RWPE1 (cell line): ENCODE measurements around the gene ALKBH4.
"Not testable (repeated sequence)": the region's sequence is repeated elsewhere in the genome, so short reads cannot be mapped to it uniquely, and the experiment has no call there.

ENCODE experiments used
- CTCF ChIA-PET: fragments of 350-600 bp; sonication (Branson Sonifier 250); formaldehyde crosslinking; extraction: SDS; loops from one replicate; lab custom pipeline; 2021; lab: Yijun Ruan, JAX
- POLR2A ChIA-PET: fragments of 400-600 bp; formaldehyde crosslinking; extraction: SDS; loops from one replicate; lab custom pipeline; 2020; ENCODE audit warnings: antibody characterized with exemption; ENCODE audit not compliant: low non-redundant PET; lab: Yijun Ruan, JAX
- DNase-seq: peaks from one replicate; pipeline ENCODE4 v3.0.0; 2012; ENCODE audit warnings: low spot score
- H3K27ac ChIP-seq: fragments of 450-650 bp; 2 replicates; pipeline ENCODE4 v1.5.1; 2017
- CTCF ChIP-seq: fragments of 450-650 bp; conservative IDR thresholded peaks from 2 replicates; pipeline ENCODE4 v1.5.1; 2017; ENCODE audit warnings: low read depth, mild to moderate bottlenecking

ALKBH4 gene, protein sequence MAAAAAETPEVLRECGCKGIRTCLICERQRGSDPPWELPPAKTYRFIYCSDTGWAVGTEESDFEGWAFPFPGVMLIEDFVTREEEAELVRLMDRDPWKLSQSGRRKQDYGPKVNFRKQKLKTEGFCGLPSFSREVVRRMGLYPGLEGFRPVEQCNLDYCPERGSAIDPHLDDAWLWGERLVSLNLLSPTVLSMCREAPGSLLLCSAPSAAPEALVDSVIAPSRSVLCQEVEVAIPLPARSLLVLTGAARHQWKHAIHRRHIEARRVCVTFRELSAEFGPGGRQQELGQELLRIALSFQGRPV

GRCh38 chr7:102464577-102465280, at the start of gene ALKBH4, which contains the start of gene LRWD1:
Gene ALKBH4, minus strand, starts transcription at chr7:102464863. Its CDS starts 27 bp downstream, at chr7:102464836.
Gene LRWD1, plus strand, starts transcription at chr7:102464984. Its CDS starts 97 bp downstream, at chr7:102465081.
- CTCF ChIA-PET: interaction anchor here (0.6 to 1.0 kb wide), 2 partner anchors 10 to 54 kb away, joined by 3 read pairs; no protein-coding TSS in a partner anchor
- peak within 1 kb of the TSS; percentile 74 for H3K27ac ChIP-seq
- POLR2A ChIA-PET: no interaction called here
- no peak; the same call in 1 of the 2 replicates for TF ChIP-seq CTCF
- DNase-seq: peak; percentile 98

- CTCF ChIA-PET, DNase-seq, POLR2A ChIA-PET: not testable (repeated sequence)
- H3K27ac ChIP-seq: peak overlapping the region; percentile 61
These were observed 48.1 kb upstream of the ALKBH4 start for GRCh38 chr7:102512642-102513221.

GRCh38 chr7:102511860-102512522, 47.3 kb upstream of the ALKBH4 start:
- CTCF ChIA-PET, POLR2A ChIA-PET, H3K27ac ChIP-seq, DNase-seq: not testable (repeated sequence)

DNA sequence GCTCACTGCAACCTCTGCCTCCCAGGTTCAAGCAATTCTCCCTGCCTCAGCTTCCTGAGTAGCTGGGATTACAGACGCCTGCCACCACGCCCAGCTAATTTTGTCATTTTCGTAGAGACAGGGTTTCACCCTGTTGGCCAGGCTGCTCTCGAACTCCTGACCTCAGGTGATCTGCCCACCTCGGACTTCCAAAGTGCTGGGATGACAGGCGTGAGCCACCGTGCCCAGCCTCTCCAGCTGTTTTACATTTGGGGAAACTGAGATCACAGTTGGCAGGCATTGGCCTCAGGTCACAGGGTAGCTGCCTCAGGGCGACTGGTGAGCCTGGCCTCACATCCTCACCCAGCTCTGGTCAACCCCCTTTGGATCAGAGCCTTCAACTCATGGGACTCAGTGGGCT, 45.9 kb upstream of the ALKBH4 start:
- DNase-seq, H3K27ac ChIP-seq, POLR2A ChIA-PET: not testable (repeated sequence)
- CTCF ChIA-PET: interaction anchor here (0.6 kb wide), 1 partner anchor 1380 kb away, joined by 3 read pairs; no protein-coding TSS in a partner anchor

GRCh38 chr7:102507410-102508088, 42.9 kb upstream of the ALKBH4 start:
- H3K27ac ChIP-seq, DNase-seq, CTCF ChIA-PET, POLR2A ChIA-PET: not testable (repeated sequence)

DNA sequence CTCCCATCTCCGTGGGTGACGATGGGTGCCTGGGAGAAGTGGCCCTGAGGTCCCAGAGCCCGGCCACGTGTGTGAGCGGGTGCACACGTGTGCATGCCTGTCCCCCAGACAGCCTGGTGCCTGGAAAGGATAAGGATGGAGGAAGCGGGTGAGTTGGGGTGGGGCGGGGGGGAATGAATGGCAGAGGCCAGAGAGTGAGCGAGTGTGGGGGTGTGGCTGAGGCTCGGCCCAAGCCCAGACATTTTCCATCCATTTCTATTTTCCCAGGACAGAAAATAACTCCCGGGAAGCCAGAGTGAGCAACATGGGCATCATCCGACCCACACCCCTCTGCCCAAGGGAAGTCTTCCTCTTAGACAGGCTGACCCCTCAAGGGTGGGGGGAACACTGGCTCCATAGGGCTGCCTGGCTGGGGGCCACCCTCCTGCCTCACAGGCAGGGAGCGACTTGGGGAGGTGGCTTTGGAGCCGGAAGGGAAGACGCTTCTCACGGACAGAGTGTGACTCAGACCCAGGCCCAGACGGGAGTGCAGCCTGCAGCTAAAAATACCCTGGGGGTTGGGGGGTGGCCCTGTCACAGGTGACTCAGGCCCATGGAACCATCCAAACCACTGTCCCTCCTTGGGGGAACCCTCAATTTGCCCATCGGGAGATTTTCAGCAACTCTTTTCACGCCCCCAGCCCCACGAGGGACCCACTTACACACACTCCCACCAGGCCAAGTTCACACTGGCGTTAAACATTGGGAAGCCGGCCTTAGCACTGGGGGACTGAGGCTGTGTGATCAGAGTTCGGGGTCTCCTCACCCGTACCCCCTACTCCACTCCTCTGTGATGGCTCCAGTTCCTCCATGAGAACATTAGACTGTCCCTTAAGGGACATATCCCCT, 40.9 kb upstream of the ALKBH4 start:
- CTCF ChIA-PET, DNase-seq, POLR2A ChIA-PET: not testable (repeated sequence)
- peak overlapping the region; percentile 55 for H3K27ac ChIP-seq

DNA sequence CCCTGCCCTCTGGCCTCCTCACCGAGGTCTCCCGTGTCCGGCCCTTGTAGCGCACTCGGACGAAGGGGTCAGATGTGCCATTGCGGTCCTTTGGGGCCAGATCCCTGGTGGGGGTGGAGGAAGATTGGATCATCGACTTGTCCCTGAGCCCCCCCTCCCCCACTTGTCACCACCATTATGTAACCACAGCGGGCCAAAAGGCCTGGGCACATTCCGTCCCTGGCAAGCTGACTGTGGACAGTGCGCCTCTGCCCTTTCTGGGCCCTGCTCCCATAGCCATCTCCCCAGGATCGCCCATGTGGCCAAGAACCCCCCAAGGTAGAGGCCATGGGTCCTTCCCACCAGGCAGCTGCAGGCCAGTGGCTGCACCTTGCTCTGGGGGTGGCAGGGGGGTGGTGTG, 38.5 kb upstream of the ALKBH4 start:
- CTCF ChIA-PET, POLR2A ChIA-PET, H3K27ac ChIP-seq, DNase-seq: not testable (repeated sequence)

- DNase-seq, CTCF ChIA-PET, H3K27ac ChIP-seq, POLR2A ChIA-PET: not testable (repeated sequence)
These were observed 33.7 kb upstream of the ALKBH4 start for GRCh38 chr7:102498321-102498720.

GRCh38 chr7:102497308-102497707, 32.6 kb upstream of the ALKBH4 start:
- DNase-seq, H3K27ac ChIP-seq, POLR2A ChIA-PET, CTCF ChIA-PET: not testable (repeated sequence)

DNA sequence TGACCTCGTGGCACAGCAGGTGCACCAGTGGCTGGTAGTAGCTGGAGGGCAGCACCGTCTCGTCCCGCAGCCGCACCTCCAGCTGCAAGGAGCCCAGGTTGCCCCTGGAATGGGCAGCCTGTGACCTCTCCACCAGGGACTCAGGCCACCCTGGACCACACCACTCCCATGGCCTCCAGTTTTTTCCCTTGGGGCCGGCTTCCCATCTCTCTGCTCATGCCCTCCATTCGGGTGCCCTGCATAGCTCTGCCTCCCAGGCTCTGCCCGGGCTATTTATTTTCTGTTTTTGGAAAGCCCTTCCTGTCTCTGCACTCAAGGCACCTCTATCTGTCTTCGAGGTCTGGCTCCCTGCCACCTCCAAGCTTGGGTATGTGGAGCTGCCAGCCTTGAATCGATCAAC, 32.2 kb upstream of the ALKBH4 start:
- DNase-seq, CTCF ChIA-PET, H3K27ac ChIP-seq, POLR2A ChIA-PET: not testable (repeated sequence)

- H3K27ac ChIP-seq, POLR2A ChIA-PET, DNase-seq, CTCF ChIA-PET: not testable (repeated sequence)
These were observed 29.9 kb upstream of the ALKBH4 start for GRCh38 chr7:102494473-102495149.

- POLR2A ChIA-PET, H3K27ac ChIP-seq, DNase-seq, CTCF ChIA-PET: not testable (repeated sequence)
These were observed 29.4 kb upstream of the ALKBH4 start for GRCh38 chr7:102494026-102494425.

- H3K27ac ChIP-seq, CTCF ChIA-PET, DNase-seq, POLR2A ChIA-PET: not testable (repeated sequence)
These were observed 28.7 kb upstream of the ALKBH4 start for GRCh38 chr7:102493220-102493935.
